ENCODE measurements around the gene LRMDA.
A peak's percentile ranks its signal among the peaks of the same experiment; 100 is the strongest.

LRMDA gene

DNA sequence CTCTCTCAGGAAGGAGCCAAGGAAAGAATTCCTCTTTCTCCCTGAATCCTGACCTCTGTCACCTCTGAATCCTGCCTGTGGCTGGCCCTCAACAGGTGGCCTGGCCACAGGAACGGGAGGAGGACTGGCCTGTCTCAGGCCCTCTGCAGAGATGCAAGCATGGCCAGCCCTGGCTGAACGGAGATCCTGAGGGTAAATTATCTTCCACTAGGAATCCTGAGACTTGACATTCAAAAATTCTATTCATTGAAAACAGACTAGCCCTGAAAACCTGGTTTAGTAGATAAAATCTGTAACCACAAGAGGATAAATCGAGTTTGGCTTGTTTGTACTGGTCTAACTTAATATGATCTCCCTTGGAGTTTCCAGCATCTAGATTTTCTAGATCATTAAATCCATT lies 579.3 kb downstream of the LRMDA start:
- DNase-seq: no peak
- H2BK120ac ChIP-seq (ENCODE audit: low read depth, low read length): no peak overlapping the region
- no peak overlapping the region for H3K23ac ChIP-seq (ENCODE audit: low read length)
- no peak overlapping the region for H3K18ac ChIP-seq (ENCODE audit: low read length)
- H3K9ac ChIP-seq (ENCODE audit: low read length): no peak overlapping the region
- H2BK15ac ChIP-seq (replicated peaks; ENCODE audit: low read depth): no peak overlapping the region
- H3K79me1 ChIP-seq (ENCODE audit: low read length): no peaks in the 10 kb centered on the region
- no peaks in the 10 kb centered on the region for H3K79me2 ChIP-seq (ENCODE audit: control insufficient read depth, insufficient read depth, low read length)
- H3K36me3 ChIP-seq (ENCODE audit: control insufficient read depth, insufficient read depth, low read length): no peaks in the 10 kb centered on the region
- H2AK5ac ChIP-seq (ENCODE audit: low read length): no peak overlapping the region
- no CpG with 5 or more reads among the region's 3 CpGs for WGBS (ENCODE audit: extremely low coverage, insufficient coverage, low lambda C conversion rate)
- H3K27ac ChIP-seq (ENCODE audit: low read depth, low read length): no peak overlapping the region
- no peaks in the 10 kb centered on the region for H3K27me3 ChIP-seq (ENCODE audit: insufficient read depth, low read length, poor library complexity)
- no peak overlapping the region for H3K4ac ChIP-seq (ENCODE audit: low read depth, low read length)
- no peaks in the 10 kb centered on the region for H3K4me1 ChIP-seq (ENCODE audit: control insufficient read depth, low read depth, low read length)
- no peak overlapping the region for H3K56ac ChIP-seq (ENCODE audit: low read length)
- H2BK5ac ChIP-seq (ENCODE audit: low read length): no peak overlapping the region
- no peak overlapping the region for H4K8ac ChIP-seq (ENCODE audit: low read depth, low read length)
- H3K4me2 ChIP-seq (ENCODE audit: low read length): no peak overlapping the region
- no peak overlapping the region for H4K5ac ChIP-seq (ENCODE audit: low read length)
- no peak overlapping the region for H3K4me3 ChIP-seq (ENCODE audit: low read length)

DNA sequence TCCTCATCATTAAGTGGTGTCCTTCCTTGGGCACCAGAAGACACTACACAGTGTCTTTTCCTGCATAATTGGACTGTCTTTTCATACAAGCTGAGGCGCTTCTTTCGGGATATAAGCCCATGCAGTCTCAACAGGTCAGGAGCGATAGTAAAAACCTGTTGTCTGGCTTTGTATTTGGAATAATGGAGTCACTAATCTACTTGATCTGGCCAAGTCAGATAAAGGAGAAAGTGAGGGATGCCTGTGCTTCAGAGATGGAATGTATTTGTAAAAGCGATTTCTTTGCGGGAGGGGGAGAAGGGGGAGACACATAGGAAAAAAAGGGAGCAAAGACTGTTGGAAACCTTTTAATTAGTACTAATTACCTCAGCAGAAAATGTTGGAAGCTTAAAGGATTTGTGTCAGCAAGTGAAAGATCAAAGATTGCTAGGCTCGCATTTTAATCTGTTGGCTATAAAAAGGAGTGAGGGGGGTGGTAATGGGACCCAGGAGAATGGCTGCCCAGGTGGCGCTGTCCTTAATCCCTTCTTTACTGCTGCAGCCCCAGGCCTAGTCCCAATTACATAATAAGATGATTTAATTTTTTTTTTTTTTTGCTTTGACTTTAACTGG lies 581.4 kb downstream of the LRMDA start:
- no peak overlapping the region for H2BK120ac ChIP-seq (ENCODE audit: low read depth, low read length)
- no CpG with 5 or more reads among the region's 7 CpGs for WGBS (ENCODE audit: extremely low coverage, insufficient coverage, low lambda C conversion rate)
- no peak for DNase-seq
- H3K4me1 ChIP-seq (ENCODE audit: control insufficient read depth, low read depth, low read length): no peaks in the 10 kb centered on the region
- H4K8ac ChIP-seq (ENCODE audit: low read depth, low read length): no peak overlapping the region
- H3K9ac ChIP-seq (ENCODE audit: low read length): no peak overlapping the region
- no peaks in the 10 kb centered on the region for H3K27me3 ChIP-seq (ENCODE audit: insufficient read depth, low read length, poor library complexity)
- H3K79me2 ChIP-seq (ENCODE audit: control insufficient read depth, insufficient read depth, low read length): no peaks in the 10 kb centered on the region
- H3K4ac ChIP-seq (ENCODE audit: low read depth, low read length): no peak overlapping the region
- H3K36me3 ChIP-seq (ENCODE audit: control insufficient read depth, insufficient read depth, low read length): no peaks in the 10 kb centered on the region
- H3K4me3 ChIP-seq (ENCODE audit: low read length): no peak overlapping the region
- H3K79me1 ChIP-seq (ENCODE audit: low read length): no peaks in the 10 kb centered on the region
- no peak overlapping the region for H4K5ac ChIP-seq (ENCODE audit: low read length)
- H3K23ac ChIP-seq (ENCODE audit: low read length): no peak overlapping the region
- no peak overlapping the region for H3K18ac ChIP-seq (ENCODE audit: low read length)
- no peak overlapping the region for H2AK5ac ChIP-seq (ENCODE audit: low read length)
- H3K56ac ChIP-seq (ENCODE audit: low read length): no peak overlapping the region
- no peak overlapping the region for H3K4me2 ChIP-seq (ENCODE audit: low read length)
- H2BK5ac ChIP-seq (ENCODE audit: low read length): no peak overlapping the region
- H3K27ac ChIP-seq (ENCODE audit: low read depth, low read length): no peak overlapping the region
- no peak overlapping the region for H2BK15ac ChIP-seq (replicated peaks; ENCODE audit: low read depth)

- no peak overlapping the region for H3K4ac ChIP-seq (ENCODE audit: low read depth, low read length)
- no peak overlapping the region for H2BK5ac ChIP-seq (ENCODE audit: low read length)
- no peak overlapping the region for H2BK120ac ChIP-seq (ENCODE audit: low read depth, low read length)
- no peaks in the 10 kb centered on the region for H3K79me1 ChIP-seq (ENCODE audit: low read length)
- H3K4me1 ChIP-seq (ENCODE audit: control insufficient read depth, low read depth, low read length): no peaks in the 10 kb centered on the region
- H3K56ac ChIP-seq (ENCODE audit: low read length): no peak overlapping the region
- no peak overlapping the region for H3K4me3 ChIP-seq (ENCODE audit: low read length)
- H3K27ac ChIP-seq (ENCODE audit: low read depth, low read length): no peak overlapping the region
- H2AK5ac ChIP-seq (ENCODE audit: low read length): no peak overlapping the region
- no CpG with 5 or more reads among the region's 5 CpGs for WGBS (ENCODE audit: extremely low coverage, insufficient coverage, low lambda C conversion rate)
- H2BK15ac ChIP-seq (replicated peaks; ENCODE audit: low read depth): no peak overlapping the region
- no peak overlapping the region for H3K18ac ChIP-seq (ENCODE audit: low read length)
- no peak overlapping the region for H3K23ac ChIP-seq (ENCODE audit: low read length)
- H4K5ac ChIP-seq (ENCODE audit: low read length): no peak overlapping the region
- DNase-seq: no peak
- H3K9ac ChIP-seq (ENCODE audit: low read length): no peak overlapping the region
- H3K79me2 ChIP-seq (ENCODE audit: control insufficient read depth, insufficient read depth, low read length): no peaks in the 10 kb centered on the region
- H3K4me2 ChIP-seq (ENCODE audit: low read length): no peak overlapping the region
- H3K36me3 ChIP-seq (ENCODE audit: control insufficient read depth, insufficient read depth, low read length): no peaks in the 10 kb centered on the region
- no peaks in the 10 kb centered on the region for H3K27me3 ChIP-seq (ENCODE audit: insufficient read depth, low read length, poor library complexity)
- H4K8ac ChIP-seq (ENCODE audit: low read depth, low read length): no peak overlapping the region
Measured at GRCh38 chr10:76015245-76015644, 583.8 kb downstream of the LRMDA start.

GRCh38 chr10:76017026-76017732 lies 585.8 kb downstream of the LRMDA start:
- WGBS (ENCODE audit: extremely low coverage, insufficient coverage, low lambda C conversion rate): no CpG with 5 or more reads among the region's 14 CpGs
- Histone ChIP-seq H2AK5ac (ENCODE audit: low read length) (no peak overlapping the region), H3K18ac (ENCODE audit: low read length) (no peak overlapping the region)

DNA sequence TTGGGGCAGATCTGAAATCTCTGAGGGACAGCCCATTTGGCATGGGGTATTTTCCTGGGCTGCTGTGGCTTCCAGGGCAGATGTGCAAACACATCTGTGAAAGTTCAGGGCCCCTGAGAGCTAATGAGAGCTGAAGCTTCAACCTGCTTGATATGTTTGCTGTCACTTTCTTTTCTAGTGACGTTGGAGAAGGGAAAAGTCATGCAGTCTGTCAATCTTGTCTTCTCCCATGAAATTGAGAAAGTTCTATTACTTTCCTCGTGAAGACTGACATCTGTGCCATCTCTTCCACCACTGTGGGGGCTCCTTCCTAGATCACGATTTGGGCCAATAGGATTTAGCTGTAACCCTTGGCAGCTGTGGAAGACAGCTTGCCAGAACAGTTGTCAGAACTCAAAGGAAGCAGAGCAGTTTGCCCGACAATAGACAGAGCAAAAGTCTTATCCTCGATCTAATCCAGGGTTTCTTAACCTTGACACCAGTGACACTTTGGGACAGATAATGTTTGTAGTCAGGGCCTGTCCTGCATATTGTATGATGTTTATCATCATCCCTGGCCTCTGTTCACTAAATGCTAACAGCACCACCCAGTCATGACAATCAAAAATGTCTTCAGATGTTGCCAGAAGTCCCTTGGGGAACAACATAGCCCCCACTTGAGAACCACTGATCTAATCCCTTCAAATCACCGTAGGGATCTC lies 586.5 kb downstream of the LRMDA start:
- no peak for DNase-seq
- Histone ChIP-seq H2BK5ac (ENCODE audit: low read length) (no peak overlapping the region), H3K4ac (ENCODE audit: low read depth, low read length) (no peak overlapping the region), H3K56ac (ENCODE audit: low read length) (no peak overlapping the region), H3K4me3 (ENCODE audit: low read length) (no peak overlapping the region), H3K23ac (ENCODE audit: low read length) (no peak overlapping the region), H2BK15ac (replicated peaks; ENCODE audit: low read depth) (no peak overlapping the region), H3K4me2 (ENCODE audit: low read length) (no peak overlapping the region), H3K27ac (ENCODE audit: low read depth, low read length) (no peak overlapping the region), H3K9ac (ENCODE audit: low read length) (no peak overlapping the region), H3K79me1 (ENCODE audit: low read length) (no peaks in the 10 kb centered on the region), H4K5ac (ENCODE audit: low read length) (no peak overlapping the region), H3K4me1 (ENCODE audit: control insufficient read depth, low read depth, low read length) (no peaks in the 10 kb centered on the region), H4K8ac (ENCODE audit: low read depth, low read length) (no peak overlapping the region), H3K79me2 (ENCODE audit: control insufficient read depth, insufficient read depth, low read length) (no peaks in the 10 kb centered on the region), H2BK120ac (ENCODE audit: low read depth, low read length) (no peak overlapping the region), H3K36me3 (ENCODE audit: control insufficient read depth, insufficient read depth, low read length) (no peaks in the 10 kb centered on the region), H3K27me3 (ENCODE audit: insufficient read depth, low read length, poor library complexity) (no peaks in the 10 kb centered on the region), H2AK5ac (ENCODE audit: low read length) (no peak overlapping the region), H3K18ac (ENCODE audit: low read length) (no peak overlapping the region)
- no CpG with 5 or more reads among the region's 6 CpGs for WGBS (ENCODE audit: extremely low coverage, insufficient coverage, low lambda C conversion rate)

More at GRCh38 chr10:76017026-76017732, 585.8 kb downstream of the LRMDA start:
- Histone ChIP-seq H3K56ac (ENCODE audit: low read length) (no peak overlapping the region), H2BK15ac (replicated peaks; ENCODE audit: low read depth) (no peak overlapping the region), H3K4me2 (ENCODE audit: low read length) (no peak overlapping the region), H4K8ac (ENCODE audit: low read depth, low read length) (no peak overlapping the region), H3K79me2 (ENCODE audit: control insufficient read depth, insufficient read depth, low read length) (no peaks in the 10 kb centered on the region), H3K4me3 (ENCODE audit: low read length) (no peak overlapping the region), H3K27me3 (ENCODE audit: insufficient read depth, low read length, poor library complexity) (no peaks in the 10 kb centered on the region), H3K27ac (ENCODE audit: low read depth, low read length) (no peak overlapping the region), H3K4ac (ENCODE audit: low read depth, low read length) (no peak overlapping the region), H3K9ac (ENCODE audit: low read length) (no peak overlapping the region), H3K36me3 (ENCODE audit: control insufficient read depth, insufficient read depth, low read length) (no peaks in the 10 kb centered on the region), H4K5ac (ENCODE audit: low read length) (no peak overlapping the region), H3K23ac (ENCODE audit: low read length) (no peak overlapping the region), H3K79me1 (ENCODE audit: low read length) (no peaks in the 10 kb centered on the region), H2BK5ac (ENCODE audit: low read length) (no peak overlapping the region), H3K4me1 (ENCODE audit: control insufficient read depth, low read depth, low read length) (no peaks in the 10 kb centered on the region), H2BK120ac (ENCODE audit: low read depth, low read length) (no peak overlapping the region)
- peak; percentile 52 for DNase-seq
